Neural cell (in vitro differentiated cells): ENCODE measurements around the gene KCNIP3. TPM values are rescaled to one million over a fixed set of nuclear protein-coding genes. Genes with fewer than 3 reads are reported as not detected.

ENCODE experiments used
- H2AFZ ChIP-seq: fragments of 200-600, 300-800 bp; sonication (generic), shearing (Covaris generic); 2 replicates; pipeline ENCODE4 v1.6.0; 2014; ENCODE audit warnings: low read depth, mild to moderate bottlenecking, antibody characterized with exemption, low read length, moderate library complexity
- H3F3A ChIP-seq: fragments of 200-600 bp; shearing (Covaris generic); 2 replicates; pipeline ENCODE4 v1.6.1; 2016; ENCODE audit warnings: mild to moderate bottlenecking, moderate library complexity, mixed read lengths, antibody characterized with exemption, low read length; ENCODE audit not compliant: insufficient read depth, poor library complexity, severe bottlenecking
- H3K27ac ChIP-seq: fragments of 200-600, 300-800 bp; sonication (generic), shearing (Covaris generic); 2 replicates; pipeline ENCODE4 v1.5.1; 2014; ENCODE audit warnings: mild to moderate bottlenecking, low read length, moderate library complexity
- H3K27me3 ChIP-seq: fragments of 300-800, 200-600 bp; sonication (generic), shearing (Covaris generic); 2 replicates; pipeline ENCODE4 v1.6.0; 2014; ENCODE audit warnings: mild to moderate bottlenecking, low read depth, low read length, moderate library complexity; ENCODE audit not compliant: insufficient read depth
- H3K36me3 ChIP-seq: fragments of 300-800, 200-600 bp; sonication (generic), shearing (Covaris generic); 2 replicates; pipeline ENCODE4 v1.5.1; 2014; ENCODE audit warnings: mild to moderate bottlenecking, antibody characterized with exemption, low read length, moderate library complexity; ENCODE audit not compliant: insufficient read depth
- H3K4me2 ChIP-seq: fragments of 300-800, 200-600 bp; sonication (generic), shearing (Covaris generic); 2 replicates; pipeline ENCODE4 v1.6.0; 2014; ENCODE audit warnings: mild to moderate bottlenecking, low read length
- H3K4me3 ChIP-seq: fragments of 300-800, 200-600 bp; sonication (generic), shearing (Covaris generic); 2 replicates; pipeline ENCODE4 v1.5.1; 2014; ENCODE audit warnings: mild to moderate bottlenecking, low read length, moderate library complexity
- H3K79me2 ChIP-seq: fragments of 200-600 bp; shearing (Covaris generic); replicated peaks from 2 replicates; pipeline ENCODE4 v1.6.0; 2014; ENCODE audit warnings: mild to moderate bottlenecking, low read length, moderate library complexity; ENCODE audit not compliant: insufficient read depth
- H3K9ac ChIP-seq: fragments of 300-800, 200-600 bp; sonication (generic), shearing (Covaris generic); 2 replicates; pipeline ENCODE4 v1.6.1; 2016; ENCODE audit warnings: mild to moderate bottlenecking, low read length, mixed read lengths
- H3K9me2 ChIP-seq: fragments of 200-600 bp; shearing (Covaris generic); 2 replicates; pipeline ENCODE4 v1.6.1; 2016; ENCODE audit warnings: mild to moderate bottlenecking, low read length, mixed read lengths; ENCODE audit not compliant: insufficient read depth
- H3K9me3 ChIP-seq: fragments of 200-600, 300-800 bp; sonication (generic), shearing (Covaris generic); 2 replicates; pipeline ENCODE4 v1.6.1; 2016; ENCODE audit warnings: mild to moderate bottlenecking, mixed run types, low read length, moderate library complexity, mixed read lengths
- H4K20me1 ChIP-seq: fragments of 200-600 bp; shearing (Covaris generic); 2 replicates; pipeline ENCODE4 v1.6.1; 2016; ENCODE audit warnings: mild to moderate bottlenecking, mixed run types; ENCODE audit not compliant: insufficient read depth
- EP300 ChIP-seq: fragments of 450-650 bp; conservative IDR thresholded peaks from 2 replicates; pipeline ENCODE4 v1.6.1; 2014; ENCODE audit warnings: antibody characterized with exemption, mild to moderate bottlenecking, moderate library complexity; ENCODE audit not compliant: poor library complexity, severe bottlenecking
- EZH2 ChIP-seq: fragments of 200-600, 300-800 bp; shearing (Covaris generic), sonication (generic); IDR thresholded peaks from 2 replicates; pipeline ENCODE4 v1.6.1; 2014; ENCODE audit warnings: antibody characterized with exemption, low read length, borderline replicate concordance, mild to moderate bottlenecking; ENCODE audit not compliant: insufficient read depth, poor library complexity, severe bottlenecking
- MXI1 ChIP-seq: fragments of 450-650 bp; conservative IDR thresholded peaks from 2 replicates; pipeline ENCODE4 v1.6.1; 2014; ENCODE audit warnings: antibody characterized with exemption, mild to moderate bottlenecking; ENCODE audit not compliant: poor library complexity, severe bottlenecking
- POLR2AphosphoS5 ChIP-seq: IDR thresholded peaks from 2 replicates; pipeline ENCODE4 v1.6.1; 2012
- RAD21 ChIP-seq: fragments of 450-650 bp; conservative IDR thresholded peaks from 2 replicates; pipeline ENCODE4 v1.6.1; 2014; ENCODE audit warnings: antibody characterized with exemption, mild to moderate bottlenecking, moderate library complexity
- SMC3 ChIP-seq: fragments of 450-650 bp; conservative IDR thresholded peaks from 2 replicates; pipeline ENCODE4 v1.6.1; 2014; ENCODE audit warnings: antibody characterized with exemption, mild to moderate bottlenecking, moderate library complexity; ENCODE audit not compliant: poor library complexity
- TAF1 ChIP-seq: IDR thresholded peaks from 2 replicates; pipeline ENCODE4 v1.6.1; 2012; ENCODE audit warnings: low read depth
- polyA plus RNA-seq: library from polyadenylated mRNA; depleted of rRNA; stranded (reverse); fragments of >200 nt; gene quantifications from 2 replicates; pipeline ENCODE4 v1.2.3, GENCODE V29; 2014
- TF ChIP-seq, protein P1 (sequence below): fragments of 450-650 bp; IDR thresholded peaks from 2 replicates; pipeline ENCODE4 v1.5.1; 2014; ENCODE audit warnings: antibody characterized with exemption, mild to moderate bottlenecking, moderate library complexity; ENCODE audit not compliant: poor library complexity, severe bottlenecking
- TF ChIP-seq, protein P2 (sequence below): IDR thresholded peaks from 2 replicates; pipeline ENCODE4 v1.6.1; 2012; ENCODE audit warnings: borderline replicate concordance

The KCNIP3 gene
- polyA plus RNA-seq, 1 donor from 2014 or later: not detected

DNA sequence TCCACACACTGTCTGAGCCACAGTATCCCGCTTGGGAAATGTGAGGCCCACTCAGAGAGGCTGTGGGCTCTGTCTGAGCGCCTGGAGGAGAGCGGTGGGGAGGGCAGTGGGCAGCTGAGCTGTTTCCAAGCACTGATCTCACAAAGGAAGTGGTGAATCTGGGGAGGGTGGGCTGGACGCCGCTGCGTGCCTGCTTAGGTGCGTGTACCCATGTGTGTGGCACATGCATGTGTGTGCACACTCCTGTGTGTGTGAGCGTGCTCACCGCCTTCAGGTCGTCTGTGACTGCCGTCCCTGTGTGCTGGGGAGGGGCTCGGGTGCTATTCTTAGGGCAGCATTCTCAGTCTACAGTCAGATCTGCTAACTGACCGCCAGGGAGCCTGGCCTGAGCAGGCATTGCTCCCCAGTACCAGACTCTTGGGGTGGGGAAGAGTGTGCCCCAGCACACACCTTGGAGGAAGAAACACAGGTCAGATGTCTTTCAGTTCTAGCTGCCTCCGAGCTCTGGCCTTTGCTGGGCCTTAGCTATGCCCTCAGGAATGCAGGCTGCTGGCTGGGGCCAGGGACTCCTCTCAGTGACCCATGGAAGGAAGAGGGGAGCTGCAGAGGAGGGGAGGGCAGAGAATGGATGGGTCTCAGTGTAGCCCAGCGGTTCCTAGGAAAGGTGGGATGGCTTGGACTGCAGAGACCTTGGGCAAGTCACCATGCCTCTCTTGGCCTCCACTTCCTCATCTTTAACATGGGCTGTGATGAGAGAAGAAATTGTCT, 31.4 kb downstream of the KCNIP3 start:
- no peaks in the 10 kb centered on the region for H3K27me3 ChIP-seq
- H3K9me2 ChIP-seq: no peaks in the 10 kb centered on the region
- H3K27ac ChIP-seq: no peak overlapping the region
- H3K9ac ChIP-seq: no peak overlapping the region
- H3K36me3 ChIP-seq: no peaks in the 10 kb centered on the region
- no peak overlapping the region for H2AFZ ChIP-seq
- TF ChIP-seq EP300: no peak
- no peak for TF ChIP-seq RAD21
- TF ChIP-seq, protein P1, sequence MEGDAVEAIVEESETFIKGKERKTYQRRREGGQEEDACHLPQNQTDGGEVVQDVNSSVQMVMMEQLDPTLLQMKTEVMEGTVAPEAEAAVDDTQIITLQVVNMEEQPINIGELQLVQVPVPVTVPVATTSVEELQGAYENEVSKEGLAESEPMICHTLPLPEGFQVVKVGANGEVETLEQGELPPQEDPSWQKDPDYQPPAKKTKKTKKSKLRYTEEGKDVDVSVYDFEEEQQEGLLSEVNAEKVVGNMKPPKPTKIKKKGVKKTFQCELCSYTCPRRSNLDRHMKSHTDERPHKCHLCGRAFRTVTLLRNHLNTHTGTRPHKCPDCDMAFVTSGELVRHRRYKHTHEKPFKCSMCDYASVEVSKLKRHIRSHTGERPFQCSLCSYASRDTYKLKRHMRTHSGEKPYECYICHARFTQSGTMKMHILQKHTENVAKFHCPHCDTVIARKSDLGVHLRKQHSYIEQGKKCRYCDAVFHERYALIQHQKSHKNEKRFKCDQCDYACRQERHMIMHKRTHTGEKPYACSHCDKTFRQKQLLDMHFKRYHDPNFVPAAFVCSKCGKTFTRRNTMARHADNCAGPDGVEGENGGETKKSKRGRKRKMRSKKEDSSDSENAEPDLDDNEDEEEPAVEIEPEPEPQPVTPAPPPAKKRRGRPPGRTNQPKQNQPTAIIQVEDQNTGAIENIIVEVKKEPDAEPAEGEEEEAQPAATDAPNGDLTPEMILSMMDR: no peak
- no peak for TF ChIP-seq MXI1
- TF ChIP-seq, protein P2, sequence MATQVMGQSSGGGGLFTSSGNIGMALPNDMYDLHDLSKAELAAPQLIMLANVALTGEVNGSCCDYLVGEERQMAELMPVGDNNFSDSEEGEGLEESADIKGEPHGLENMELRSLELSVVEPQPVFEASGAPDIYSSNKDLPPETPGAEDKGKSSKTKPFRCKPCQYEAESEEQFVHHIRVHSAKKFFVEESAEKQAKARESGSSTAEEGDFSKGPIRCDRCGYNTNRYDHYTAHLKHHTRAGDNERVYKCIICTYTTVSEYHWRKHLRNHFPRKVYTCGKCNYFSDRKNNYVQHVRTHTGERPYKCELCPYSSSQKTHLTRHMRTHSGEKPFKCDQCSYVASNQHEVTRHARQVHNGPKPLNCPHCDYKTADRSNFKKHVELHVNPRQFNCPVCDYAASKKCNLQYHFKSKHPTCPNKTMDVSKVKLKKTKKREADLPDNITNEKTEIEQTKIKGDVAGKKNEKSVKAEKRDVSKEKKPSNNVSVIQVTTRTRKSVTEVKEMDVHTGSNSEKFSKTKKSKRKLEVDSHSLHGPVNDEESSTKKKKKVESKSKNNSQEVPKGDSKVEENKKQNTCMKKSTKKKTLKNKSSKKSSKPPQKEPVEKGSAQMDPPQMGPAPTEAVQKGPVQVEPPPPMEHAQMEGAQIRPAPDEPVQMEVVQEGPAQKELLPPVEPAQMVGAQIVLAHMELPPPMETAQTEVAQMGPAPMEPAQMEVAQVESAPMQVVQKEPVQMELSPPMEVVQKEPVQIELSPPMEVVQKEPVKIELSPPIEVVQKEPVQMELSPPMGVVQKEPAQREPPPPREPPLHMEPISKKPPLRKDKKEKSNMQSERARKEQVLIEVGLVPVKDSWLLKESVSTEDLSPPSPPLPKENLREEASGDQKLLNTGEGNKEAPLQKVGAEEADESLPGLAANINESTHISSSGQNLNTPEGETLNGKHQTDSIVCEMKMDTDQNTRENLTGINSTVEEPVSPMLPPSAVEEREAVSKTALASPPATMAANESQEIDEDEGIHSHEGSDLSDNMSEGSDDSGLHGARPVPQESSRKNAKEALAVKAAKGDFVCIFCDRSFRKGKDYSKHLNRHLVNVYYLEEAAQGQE: no peak
- TF ChIP-seq EZH2: no peak
- TF ChIP-seq SMC3: no peak
- TF ChIP-seq POLR2AphosphoS5: no peak
- no peak for TF ChIP-seq TAF1
- peaks cover 16% of the 10 kb centered on the region for H3K9me3 ChIP-seq
- H3F3A ChIP-seq: no peaks in the 10 kb centered on the region
- no peaks in the 10 kb centered on the region for H3K79me2 ChIP-seq
- no peak overlapping the region for H3K4me2 ChIP-seq
- H4K20me1 ChIP-seq: no peaks in the 10 kb centered on the region
- H3K4me3 ChIP-seq: no peak overlapping the region

DNA sequence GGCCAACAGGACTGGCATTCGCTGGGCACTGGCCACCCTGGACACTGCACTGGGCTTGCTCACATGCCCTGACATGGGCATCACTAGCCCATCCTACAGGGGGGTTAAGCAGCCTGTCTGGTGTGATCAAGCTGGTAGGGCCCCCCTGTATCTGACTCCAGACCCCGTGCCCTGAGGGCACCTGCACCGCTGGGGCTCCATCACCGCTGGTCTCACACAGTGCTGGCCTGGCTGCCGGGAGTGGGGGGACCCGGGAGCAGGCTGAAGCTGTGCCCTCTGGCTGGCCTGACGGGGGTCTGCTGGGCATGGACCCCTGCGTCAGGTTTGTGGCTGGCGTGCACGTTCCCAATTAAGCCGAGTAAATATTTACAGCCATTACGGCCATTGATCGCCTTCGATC, 32.3 kb downstream of the KCNIP3 start:
- Histone ChIP-seq H3K4me2 (no peak overlapping the region), H4K20me1 (no peaks in the 10 kb centered on the region), H3K79me2 (no peaks in the 10 kb centered on the region), H3K27me3 (no peaks in the 10 kb centered on the region), H3F3A (no peaks in the 10 kb centered on the region), H3K4me3 (no peak overlapping the region), H3K9me3 (peaks cover 21% of the 10 kb centered on the region), H3K27ac (no peak overlapping the region), H2AFZ (no peak overlapping the region), H3K9ac (no peak overlapping the region), H3K36me3 (no peaks in the 10 kb centered on the region), H3K9me2 (no peaks in the 10 kb centered on the region)
- TF ChIP-seq, protein P1: no peak
- TF ChIP-seq POLR2AphosphoS5 (no peak), SMC3 (no peak), EZH2 (no peak), RAD21 (no peak), TAF1 (no peak)
